ENCODE data around the gene WNT2.
"Not testable (repeated sequence)": the region's sequence is repeated elsewhere in the genome, so short reads cannot be mapped to it uniquely, and the experiment has no call there.

Gene WNT2

GRCh38 chr7:117262546-117262945 is 60.3 kb downstream of the WNT2 start:
- no peak for DNase-seq (ENCODE audit: low spot score)

- no peak for DNase-seq (ENCODE audit: low spot score)
These were observed 63.2 kb downstream of the WNT2 start for GRCh38 chr7:117259615-117260014.

GRCh38 chr7:117251687-117252086 is 71.2 kb downstream of the WNT2 start:
- DNase-seq (ENCODE audit: low spot score): no peak

- no peak for DNase-seq (ENCODE audit: low spot score)
These were observed 72.1 kb downstream of the WNT2 start for GRCh38 chr7:117250801-117251200.

GRCh38 chr7:117250245-117250644 is 72.6 kb downstream of the WNT2 start:
- no peak for DNase-seq (ENCODE audit: low spot score)

- DNase-seq (ENCODE audit: low spot score): no peak
These were observed 73.2 kb downstream of the WNT2 start for GRCh38 chr7:117249696-117250095.

- DNase-seq (ENCODE audit: low spot score): peak; percentile 9
These were observed 74.0 kb downstream of the WNT2 start for GRCh38 chr7:117248829-117249228.

- DNase-seq (ENCODE audit: low spot score): no peak
These were observed 75.0 kb downstream of the WNT2 start for GRCh38 chr7:117247809-117248208.

GRCh38 chr7:117245703-117246102 is 77.2 kb downstream of the WNT2 start:
- not testable (repeated sequence) for DNase-seq (ENCODE audit: low spot score)

- DNase-seq (ENCODE audit: low spot score): no peak
These were observed 79.5 kb downstream of the WNT2 start for GRCh38 chr7:117243390-117243789.

- DNase-seq (ENCODE audit: low spot score): no peak
These were observed 81.8 kb downstream of the WNT2 start for GRCh38 chr7:117241088-117241487.

GRCh38 chr7:117238937-117239336 is 83.9 kb downstream of the WNT2 start:
- no peak for DNase-seq (ENCODE audit: low spot score)

- no peak for DNase-seq (ENCODE audit: low spot score)
These were observed 84.4 kb downstream of the WNT2 start for GRCh38 chr7:117238472-117238871.

- DNase-seq (ENCODE audit: low spot score): no peak
These were observed 85.2 kb downstream of the WNT2 start for GRCh38 chr7:117237646-117238045.

GRCh38 chr7:117231047-117231359 is 91.9 kb downstream of the WNT2 start:
- no peak for DNase-seq (ENCODE audit: low spot score)

GRCh38 chr7:117230276-117231046 is 92.4 kb downstream of the WNT2 start:
- no peak for DNase-seq (ENCODE audit: low spot score)

GRCh38 chr7:117229350-117229749 is 93.5 kb downstream of the WNT2 start:
- no peak for DNase-seq (ENCODE audit: low spot score)

- DNase-seq (ENCODE audit: low spot score): no peak
These were observed 95.8 kb downstream of the WNT2 start for GRCh38 chr7:117227091-117227490.

- no peak for DNase-seq (ENCODE audit: low spot score)
These were observed 97.3 kb downstream of the WNT2 start for GRCh38 chr7:117225536-117225935.
